ENCODE data around the gene NRCAM.

Gene NRCAM

DNA sequence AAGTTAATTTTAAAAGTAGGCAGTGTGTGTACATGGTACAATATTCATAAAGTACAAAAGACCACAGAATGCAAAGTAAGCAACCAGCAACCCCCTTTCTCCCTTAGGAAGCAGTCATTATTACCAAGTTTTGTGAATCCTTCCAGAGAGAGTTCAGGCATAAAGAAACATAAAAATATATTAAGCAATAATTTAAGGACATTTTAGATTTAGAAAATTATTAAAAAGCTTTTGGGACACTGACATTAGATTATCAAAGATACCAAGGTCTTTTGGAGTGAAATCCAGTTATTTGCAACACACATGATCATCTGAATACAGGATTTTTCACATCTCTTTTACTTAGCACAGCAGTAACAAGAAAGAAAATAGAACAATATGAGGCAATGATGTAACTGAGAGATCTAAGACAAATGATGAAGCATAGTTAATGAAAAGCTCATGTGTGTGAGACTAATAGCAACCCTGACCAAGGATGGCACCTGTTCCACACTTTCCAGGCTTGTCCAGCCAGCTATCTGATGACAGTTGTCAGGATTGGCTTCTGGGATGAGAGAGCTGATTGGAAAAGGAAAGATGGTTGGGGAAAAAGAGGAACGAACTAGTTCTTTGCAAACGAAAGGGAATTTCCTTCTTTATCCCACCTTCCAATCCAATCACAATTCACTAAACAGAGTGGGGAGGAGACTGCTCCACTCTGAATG, 210.6 kb downstream of the NRCAM start:
- no peak for DNase-seq
- H3K9me3 ChIP-seq: no peaks in the 10 kb centered on the region
- H3K4me3 ChIP-seq (ENCODE audit: low read depth, low read length): no peak overlapping the region
- peaks cover 43% of the 10 kb centered on the region for H3K4me1 ChIP-seq
- no peaks in the 10 kb centered on the region for H3K36me3 ChIP-seq
- TF ChIP-seq, protein P1, sequence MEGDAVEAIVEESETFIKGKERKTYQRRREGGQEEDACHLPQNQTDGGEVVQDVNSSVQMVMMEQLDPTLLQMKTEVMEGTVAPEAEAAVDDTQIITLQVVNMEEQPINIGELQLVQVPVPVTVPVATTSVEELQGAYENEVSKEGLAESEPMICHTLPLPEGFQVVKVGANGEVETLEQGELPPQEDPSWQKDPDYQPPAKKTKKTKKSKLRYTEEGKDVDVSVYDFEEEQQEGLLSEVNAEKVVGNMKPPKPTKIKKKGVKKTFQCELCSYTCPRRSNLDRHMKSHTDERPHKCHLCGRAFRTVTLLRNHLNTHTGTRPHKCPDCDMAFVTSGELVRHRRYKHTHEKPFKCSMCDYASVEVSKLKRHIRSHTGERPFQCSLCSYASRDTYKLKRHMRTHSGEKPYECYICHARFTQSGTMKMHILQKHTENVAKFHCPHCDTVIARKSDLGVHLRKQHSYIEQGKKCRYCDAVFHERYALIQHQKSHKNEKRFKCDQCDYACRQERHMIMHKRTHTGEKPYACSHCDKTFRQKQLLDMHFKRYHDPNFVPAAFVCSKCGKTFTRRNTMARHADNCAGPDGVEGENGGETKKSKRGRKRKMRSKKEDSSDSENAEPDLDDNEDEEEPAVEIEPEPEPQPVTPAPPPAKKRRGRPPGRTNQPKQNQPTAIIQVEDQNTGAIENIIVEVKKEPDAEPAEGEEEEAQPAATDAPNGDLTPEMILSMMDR (IDR thresholded peaks at IDR 0.05; ENCODE audit: low read depth, low read length): no peak
- H3K27me3 ChIP-seq: no peaks in the 10 kb centered on the region

DNA sequence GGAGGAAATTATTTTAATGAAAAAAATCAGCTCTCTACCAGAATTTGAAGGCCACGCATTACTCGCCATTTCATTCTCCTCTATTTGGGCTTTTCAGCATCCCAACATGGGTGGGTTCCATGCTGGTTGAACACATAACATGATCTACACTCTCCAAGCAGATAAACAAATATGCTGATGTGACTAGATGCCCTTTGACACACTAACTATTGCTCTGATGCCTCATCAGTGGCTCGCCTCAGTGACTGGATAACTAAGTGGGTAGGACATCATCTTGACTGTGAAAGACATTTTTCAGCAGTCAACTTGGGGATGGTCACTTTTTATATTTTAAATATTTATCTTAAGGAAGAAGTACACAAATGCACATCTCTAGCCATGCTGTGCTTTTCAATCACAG, 212.1 kb downstream of the NRCAM start:
- peaks cover 59% of the 10 kb centered on the region for H3K4me1 ChIP-seq
- H3K9me3 ChIP-seq: no peaks in the 10 kb centered on the region
- no peaks in the 10 kb centered on the region for H3K36me3 ChIP-seq
- DNase-seq: no peak
- no peak overlapping the region for H3K4me3 ChIP-seq (ENCODE audit: low read depth, low read length)
- TF ChIP-seq, protein P1 (IDR thresholded peaks at IDR 0.05; ENCODE audit: low read depth, low read length): no peak
- no peaks in the 10 kb centered on the region for H3K27me3 ChIP-seq

DNA sequence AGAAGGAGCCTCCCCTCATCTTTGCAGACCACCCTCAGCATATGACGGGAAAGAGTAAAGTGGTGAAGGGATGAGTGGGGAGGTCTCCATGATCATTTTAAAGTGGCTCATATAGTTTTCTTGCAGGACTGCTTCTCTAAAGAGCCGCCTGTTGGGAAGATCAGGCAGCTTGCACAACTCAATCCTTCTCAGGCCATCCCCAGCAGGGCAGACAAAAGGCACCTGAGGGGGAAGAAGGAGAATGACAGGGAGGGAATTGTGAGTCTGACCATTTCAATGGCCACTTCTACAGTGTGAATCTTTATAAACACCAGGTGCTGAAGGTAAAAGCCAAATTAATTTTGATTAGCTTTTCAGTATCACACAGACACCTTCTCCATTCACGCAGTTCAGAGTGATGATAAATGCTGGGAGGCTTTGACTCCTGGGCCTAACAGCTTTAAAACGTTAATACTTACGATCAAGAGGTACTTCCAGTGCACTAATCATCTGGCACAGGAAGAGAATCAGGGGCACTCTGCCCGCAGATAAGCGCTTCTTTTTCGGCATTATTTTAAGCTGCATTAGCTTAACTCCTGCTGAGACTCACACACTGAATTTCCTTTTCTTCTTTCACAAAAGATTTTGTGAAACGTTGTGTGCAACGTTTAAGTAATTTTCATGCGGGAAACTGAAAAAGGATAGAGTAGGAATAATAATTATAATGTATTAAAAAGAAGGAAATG, 216.6 kb downstream of the NRCAM start:
- no peak for DNase-seq
- TF ChIP-seq, protein P1 (IDR thresholded peaks at IDR 0.05; ENCODE audit: low read depth, low read length): no peak
- no peaks in the 10 kb centered on the region for H3K36me3 ChIP-seq
- no peak overlapping the region; the same call in 1 of the 2 replicates for H3K4me3 ChIP-seq (ENCODE audit: low read depth, low read length)
- no peaks in the 10 kb centered on the region for H3K9me3 ChIP-seq
- H3K4me1 ChIP-seq: peaks cover 78% of the 10 kb centered on the region
- H3K27me3 ChIP-seq: no peaks in the 10 kb centered on the region

DNA sequence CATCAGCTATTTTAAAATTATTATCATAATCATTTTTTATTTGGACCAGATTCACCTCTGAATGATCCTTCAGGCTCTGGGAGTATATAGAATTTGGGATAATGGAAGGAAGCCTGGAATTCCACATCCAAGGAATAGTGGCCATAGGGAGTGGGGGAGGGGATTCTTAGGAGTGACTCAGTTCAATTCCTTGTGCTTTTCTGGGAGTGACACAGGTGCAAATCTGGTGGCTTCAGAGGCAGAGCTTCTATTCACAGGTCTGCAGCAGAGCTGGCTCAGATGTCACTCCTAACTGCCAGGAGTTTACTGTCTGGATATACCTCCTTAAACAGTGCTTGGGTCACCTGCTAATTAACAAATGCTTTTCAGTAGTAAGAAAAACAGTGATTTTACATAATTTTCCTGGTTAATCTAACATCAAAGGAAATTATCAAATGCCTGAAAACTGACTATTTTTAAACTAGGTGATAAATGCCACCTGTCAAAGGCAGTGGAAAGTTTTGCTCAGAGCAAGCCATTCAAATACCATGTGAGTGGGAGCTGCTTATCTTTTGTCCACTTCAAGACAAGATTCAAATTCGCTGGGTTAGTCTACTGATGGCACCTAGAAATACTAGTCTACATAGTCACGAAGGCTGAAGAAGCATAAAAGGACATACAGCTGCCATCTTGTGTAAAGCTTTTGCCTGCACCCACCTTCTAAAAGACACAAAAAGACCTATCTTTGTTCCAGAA, 219.4 kb downstream of the NRCAM start:
- peaks cover 16% of the 10 kb centered on the region for H3K36me3 ChIP-seq
- no peak overlapping the region for H3K4me3 ChIP-seq (ENCODE audit: low read depth, low read length)
- no peak for DNase-seq
- TF ChIP-seq, protein P1 (IDR thresholded peaks at IDR 0.05; ENCODE audit: low read depth, low read length): no peak
- no peaks in the 10 kb centered on the region for H3K27me3 ChIP-seq
- H3K9me3 ChIP-seq: no peaks in the 10 kb centered on the region
- H3K4me1 ChIP-seq: peaks cover 68% of the 10 kb centered on the region

DNA sequence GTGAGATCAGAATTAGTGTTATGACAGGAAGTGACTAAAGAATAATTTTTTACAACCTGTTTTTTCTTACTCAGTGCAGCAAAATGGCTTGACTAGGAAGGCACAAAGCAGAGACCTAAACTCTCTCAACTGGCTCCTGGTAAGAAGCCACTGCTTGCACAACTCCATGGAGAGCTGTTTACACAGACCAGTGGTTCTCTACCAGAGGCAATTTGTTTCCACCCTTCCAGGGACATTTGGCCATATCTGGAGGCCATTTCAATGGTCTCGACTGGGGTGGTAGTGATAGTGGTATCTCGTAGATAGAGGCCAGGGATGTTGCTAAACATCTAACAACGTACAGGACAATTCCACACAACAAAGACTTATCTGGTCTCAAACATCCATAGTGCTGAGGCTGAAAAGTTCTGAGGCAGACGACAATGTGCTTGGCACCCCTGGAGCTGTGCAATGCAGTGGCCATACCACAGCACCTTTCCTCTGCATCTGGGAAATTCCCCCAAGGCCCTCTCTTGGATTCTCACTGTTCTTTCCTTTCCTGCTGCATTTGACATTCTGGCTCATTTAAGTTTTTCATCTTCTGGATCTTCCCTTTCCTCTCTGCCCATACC, 220.7 kb downstream of the NRCAM start:
- peak; percentile 44 for DNase-seq
- Histone ChIP-seq H3K9me3 (no peaks in the 10 kb centered on the region), H3K4me1 (peaks cover 55% of the 10 kb centered on the region), H3K27me3 (no peaks in the 10 kb centered on the region), H3K36me3 (peaks cover 21% of the 10 kb centered on the region), H3K4me3 (ENCODE audit: low read depth, low read length) (no peak overlapping the region)
- TF ChIP-seq, protein P1 (IDR thresholded peaks at IDR 0.05; ENCODE audit: low read depth, low read length): no peak

Data from BE2C (cell line).